IMR-90 (cell line): ENCODE data around the gene CD248.

ENCODE experiments used
- FOS ChIP-seq: fragments of 150-350 bp; IDR thresholded peaks from 2 replicates; pipeline ENCODE4 v1.6.1; 2016; ENCODE audit warnings: low read depth, low read length
- POLR2A ChIP-seq: IDR thresholded peaks from 2 replicates; pipeline ENCODE4 v1.6.1; 2012; ENCODE audit warnings: mild to moderate bottlenecking, low read depth, low read length
- RAD21 ChIP-seq: IDR thresholded peaks from 2 replicates; pipeline ENCODE4 v1.6.1; 2012; ENCODE audit warnings: low read length, improper control_type of control experiment
- TF ChIP-seq, protein P1 (sequence below): conservative IDR thresholded peaks from 2 replicates; pipeline ENCODE4 v1.5.1; 2012; ENCODE audit warnings: mild to moderate bottlenecking, low read depth, low read length, improper control_type of control experiment

- TF ChIP-seq, protein P1, sequence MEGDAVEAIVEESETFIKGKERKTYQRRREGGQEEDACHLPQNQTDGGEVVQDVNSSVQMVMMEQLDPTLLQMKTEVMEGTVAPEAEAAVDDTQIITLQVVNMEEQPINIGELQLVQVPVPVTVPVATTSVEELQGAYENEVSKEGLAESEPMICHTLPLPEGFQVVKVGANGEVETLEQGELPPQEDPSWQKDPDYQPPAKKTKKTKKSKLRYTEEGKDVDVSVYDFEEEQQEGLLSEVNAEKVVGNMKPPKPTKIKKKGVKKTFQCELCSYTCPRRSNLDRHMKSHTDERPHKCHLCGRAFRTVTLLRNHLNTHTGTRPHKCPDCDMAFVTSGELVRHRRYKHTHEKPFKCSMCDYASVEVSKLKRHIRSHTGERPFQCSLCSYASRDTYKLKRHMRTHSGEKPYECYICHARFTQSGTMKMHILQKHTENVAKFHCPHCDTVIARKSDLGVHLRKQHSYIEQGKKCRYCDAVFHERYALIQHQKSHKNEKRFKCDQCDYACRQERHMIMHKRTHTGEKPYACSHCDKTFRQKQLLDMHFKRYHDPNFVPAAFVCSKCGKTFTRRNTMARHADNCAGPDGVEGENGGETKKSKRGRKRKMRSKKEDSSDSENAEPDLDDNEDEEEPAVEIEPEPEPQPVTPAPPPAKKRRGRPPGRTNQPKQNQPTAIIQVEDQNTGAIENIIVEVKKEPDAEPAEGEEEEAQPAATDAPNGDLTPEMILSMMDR = no peak
- no peak for TF ChIP-seq FOS
- no peak for TF ChIP-seq POLR2A
- no peak for TF ChIP-seq RAD21
Measured at GRCh38 chr11:66324664-66325063, 7.8 kb upstream of the CD248 start.
